GM23338 (cell line): ENCODE results near the gene FAM120A. TPM values are rescaled to one million over a fixed set of nuclear protein-coding genes. Genes with fewer than 3 reads are reported as not detected.

Experiments
- ATAC-seq: fragments of 200-7000 bp; cut with Tn5 transposase; 3 replicates; pipeline ENCODE4 v1.9.1; 2020
- DNase-seq: peaks from one replicate; pipeline ENCODE4 v3.0.0-alpha.2; 2015; ENCODE audit warnings: low spot score
- H2AFZ ChIP-seq: fragments of 200-600 bp; sonication (generic); 2 replicates; pipeline ENCODE4 v1.8.0; 2016; ENCODE audit warnings: antibody characterized with exemption, mild to moderate bottlenecking, moderate library complexity
- H3F3A ChIP-seq: fragments of 200-600 bp; sonication (generic); replicated peaks from 2 replicates; pipeline ENCODE4 v1.8.0; 2017; ENCODE audit warnings: antibody characterized with exemption, mixed run types, low read depth
- H3K27ac ChIP-seq: fragments of 200-600 bp; sonication (generic); 2 replicates; pipeline ENCODE4 v1.6.1; 2016; ENCODE audit warnings: low read depth
- H3K27me3 ChIP-seq: fragments of 200-600 bp; sonication (generic); 2 replicates; pipeline ENCODE4 v1.8.0; 2016; ENCODE audit warnings: mild to moderate bottlenecking, mixed run types, moderate library complexity; ENCODE audit not compliant: insufficient read depth
- H3K36me3 ChIP-seq: fragments of 200-600 bp; sonication (generic); 2 replicates; pipeline ENCODE4 v1.8.0; 2016; ENCODE audit warnings: mild to moderate bottlenecking; ENCODE audit not compliant: insufficient read depth
- H3K4me1 ChIP-seq: fragments of 200-600 bp; sonication (generic); 2 replicates; pipeline ENCODE4 v1.8.0; 2016; ENCODE audit warnings: mild to moderate bottlenecking, moderate library complexity; ENCODE audit not compliant: insufficient read depth
- H3K4me2 ChIP-seq: fragments of 200-600 bp; sonication (generic); 2 replicates; pipeline ENCODE4 v1.7.1; 2017; ENCODE audit warnings: mixed run types
- H3K4me3 ChIP-seq: fragments of 200-600 bp; sonication (generic); 2 replicates; pipeline ENCODE4 v1.6.1; 2016; ENCODE audit warnings: mixed run types
- H3K79me2 ChIP-seq: fragments of 200-600 bp; sonication (generic); replicated peaks from 2 replicates; pipeline ENCODE4 v1.8.0; 2017; ENCODE audit warnings: mild to moderate bottlenecking; ENCODE audit not compliant: insufficient read depth
- H3K9me2 ChIP-seq: fragments of 200-600 bp; sonication (generic); 2 replicates; pipeline ENCODE4 v1.8.0; 2017; ENCODE audit not compliant: insufficient read depth
- H4K20me1 ChIP-seq: fragments of 200-600 bp; sonication (generic); replicated peaks from 2 replicates; pipeline ENCODE4 v1.8.0; 2017; ENCODE audit warnings: mild to moderate bottlenecking; ENCODE audit not compliant: insufficient read depth
- H3K27ac Mint-ChIP-seq: 2 replicates; pipeline ENCODE4 v1.8.0; 2020; ENCODE audit warnings: inconsistent platforms, mild to moderate bottlenecking, moderate library complexity, mixed read lengths
- H3K27me3 Mint-ChIP-seq: 3 replicates; pipeline ENCODE4 v1.8.0; 2022; ENCODE audit warnings: low read depth, mild to moderate bottlenecking, moderate library complexity, mixed read lengths, inconsistent platforms; ENCODE audit not compliant: insufficient read depth, poor library complexity
- H3K36me3 Mint-ChIP-seq: 3 replicates; pipeline ENCODE4 v1.8.0; 2021; ENCODE audit warnings: low read depth, mild to moderate bottlenecking, inconsistent platforms, moderate library complexity, mixed read lengths
- H3K4me1 Mint-ChIP-seq: 3 replicates; pipeline ENCODE4 v1.8.0; 2020; ENCODE audit warnings: mild to moderate bottlenecking, inconsistent platforms, mixed read lengths
- H3K4me3 Mint-ChIP-seq: 3 replicates; pipeline ENCODE4 v1.8.0; 2021; ENCODE audit warnings: moderate library complexity, mild to moderate bottlenecking, inconsistent platforms, mixed read lengths
- H3K9me3 Mint-ChIP-seq: 3 replicates; pipeline ENCODE4 v1.8.0; 2020; ENCODE audit warnings: moderate library complexity, mild to moderate bottlenecking, inconsistent platforms, mixed read lengths
- CREB1 ChIP-seq: fragments of 250-450 bp; sonication (Bioruptor Pico); IDR thresholded peaks from 2 replicates; pipeline ENCODE4 v1.5.0; 2020; ENCODE audit warnings: low read depth, mild to moderate bottlenecking, moderate library complexity
- EZH2 ChIP-seq: fragments of 200-600 bp; sonication (generic); IDR thresholded peaks from one replicate; pipeline ENCODE4 v1.8.0; 2017; ENCODE audit warnings: antibody characterized with exemption, mild to moderate bottlenecking, low read depth; ENCODE audit not compliant: unreplicated experiment
- EZH2phosphoT487 ChIP-seq: fragments of 200-600 bp; sonication (generic); IDR thresholded peaks from one replicate; pipeline ENCODE4 v1.8.1; 2018; ENCODE audit warnings: antibody characterized with exemption; ENCODE audit not compliant: unreplicated experiment
- JUNB ChIP-seq: IDR thresholded peaks from one replicate; pipeline ENCODE4 v1.6.1; 2016; ENCODE audit warnings: antibody characterized with exemption; ENCODE audit not compliant: unreplicated experiment
- NANOG ChIP-seq: IDR thresholded peaks from 2 replicates; pipeline ENCODE4 v1.6.1; 2016; ENCODE audit warnings: antibody characterized with exemption, borderline replicate concordance
- POLR2AphosphoS5 ChIP-seq: IDR thresholded peaks from 2 replicates; pipeline ENCODE4 v1.6.1; 2016; ENCODE audit warnings: antibody characterized with exemption, low read depth
- ZNF114 ChIP-seq: fragments of 250-450 bp; sonication (Bioruptor Pico); IDR thresholded peaks from 2 replicates; pipeline ENCODE4 v1.5.0; 2020; ENCODE audit warnings: mild to moderate bottlenecking, moderate library complexity
- ZNF331 ChIP-seq: fragments of 250-450 bp; sonication (Bioruptor Pico); IDR thresholded peaks from 2 replicates; pipeline ENCODE4 v1.5.0; 2020; ENCODE audit warnings: low read depth, mild to moderate bottlenecking, moderate library complexity
- polyA plus RNA-seq: library from polyadenylated mRNA; unstranded; fragments of >200 nt; fragmentation: Nextera tagmentation; extraction: Ambion mirVana; gene quantifications from 2 replicates; pipeline ENCODE4 v1.2.1, GENCODE V29; 2016
- total RNA-seq: library from RNA; depleted of rRNA; stranded (reverse); fragments of >200 nt; shearing (Covaris generic); gene quantifications from 2 replicates; pipeline ENCODE4 v1.2.3, GENCODE V29; 2014
- TF ChIP-seq, protein P1 (sequence below), 2 experiments: fragments of 200-600 bp in 1 of 2; sonication (generic) in 1 of 2; conservative IDR thresholded peaks; 2 replicates each; pipeline versions ENCODE4 v1.5.1 to v1.6.1; 2016 to 2017; ENCODE audit warnings: antibody characterized with exemption in 2 of 2, low read depth in 2 of 2, mild to moderate bottlenecking in 2 of 2, moderate library complexity in 1 of 2
- TF ChIP-seq, protein P2 (sequence below): fragments of 250-450 bp; sonication (Bioruptor Pico); IDR thresholded peaks from 2 replicates; pipeline ENCODE4 v1.5.0; 2020; ENCODE audit warnings: mild to moderate bottlenecking, moderate library complexity
- TF ChIP-seq, protein P3 (sequence below): IDR thresholded peaks from 2 replicates; pipeline ENCODE4 v1.6.1; 2016; ENCODE audit warnings: antibody characterized with exemption
- TF ChIP-seq, protein P4 (sequence below): IDR thresholded peaks from one replicate; pipeline ENCODE4 v1.6.1; 2018; ENCODE audit warnings: antibody characterized with exemption; ENCODE audit not compliant: unreplicated experiment

The FAM120A gene
- total and polyA plus RNA-seq, 2 experiments from 2014 or later, result 28.2 to 52.5 TPM

DNA sequence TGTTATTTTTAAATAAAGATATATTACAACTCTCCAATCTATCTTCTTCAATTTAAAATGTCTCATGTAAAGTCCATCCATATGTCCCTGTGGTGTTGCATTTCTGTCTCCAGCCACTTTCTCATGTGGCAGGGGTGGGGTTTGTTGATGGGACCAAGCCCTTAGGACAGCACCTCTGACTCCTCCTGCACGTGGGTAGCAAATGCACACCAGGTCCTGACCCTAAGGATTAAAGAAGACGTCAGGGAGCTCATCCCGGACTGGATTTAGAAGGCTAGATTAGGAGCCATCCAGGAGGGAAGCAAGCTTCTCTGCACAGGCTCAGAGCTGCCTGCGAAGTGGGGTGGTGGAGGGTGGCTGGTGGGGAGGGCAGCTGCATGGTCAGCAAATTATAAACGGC, 40.8 kb downstream of the FAM120A start:
- no peak overlapping the region for H3K27ac ChIP-seq
- Mint-ChIP-seq H3K9me3 (no peaks in the 10 kb centered on the region), H3K36me3 (peaks cover 49% of the 10 kb centered on the region), H3K4me1 (peaks cover 4% of the 10 kb centered on the region), H3K4me3 (no peak overlapping the region), H3K27ac (no peak overlapping the region; the same call in 1 of the 2 replicates), H3K27me3 (no peaks in the 10 kb centered on the region)
- H3K79me2 ChIP-seq, result peaks cover 58% of the 10 kb centered on the region
- no peak for TF ChIP-seq NANOG
- TF ChIP-seq EZH2, result no peak
- TF ChIP-seq ZNF114 (CRISPR knock-in tag), result no peak
- TF ChIP-seq POLR2AphosphoS5, result no peak
- TF ChIP-seq, protein P1, sequence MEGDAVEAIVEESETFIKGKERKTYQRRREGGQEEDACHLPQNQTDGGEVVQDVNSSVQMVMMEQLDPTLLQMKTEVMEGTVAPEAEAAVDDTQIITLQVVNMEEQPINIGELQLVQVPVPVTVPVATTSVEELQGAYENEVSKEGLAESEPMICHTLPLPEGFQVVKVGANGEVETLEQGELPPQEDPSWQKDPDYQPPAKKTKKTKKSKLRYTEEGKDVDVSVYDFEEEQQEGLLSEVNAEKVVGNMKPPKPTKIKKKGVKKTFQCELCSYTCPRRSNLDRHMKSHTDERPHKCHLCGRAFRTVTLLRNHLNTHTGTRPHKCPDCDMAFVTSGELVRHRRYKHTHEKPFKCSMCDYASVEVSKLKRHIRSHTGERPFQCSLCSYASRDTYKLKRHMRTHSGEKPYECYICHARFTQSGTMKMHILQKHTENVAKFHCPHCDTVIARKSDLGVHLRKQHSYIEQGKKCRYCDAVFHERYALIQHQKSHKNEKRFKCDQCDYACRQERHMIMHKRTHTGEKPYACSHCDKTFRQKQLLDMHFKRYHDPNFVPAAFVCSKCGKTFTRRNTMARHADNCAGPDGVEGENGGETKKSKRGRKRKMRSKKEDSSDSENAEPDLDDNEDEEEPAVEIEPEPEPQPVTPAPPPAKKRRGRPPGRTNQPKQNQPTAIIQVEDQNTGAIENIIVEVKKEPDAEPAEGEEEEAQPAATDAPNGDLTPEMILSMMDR (conservative IDR thresholded peaks at IDR 0.05; ENCODE audit: low read depth in 2 of 2), result no peak
- TF ChIP-seq CREB1 (CRISPR knock-in tag), result no peak
- TF ChIP-seq JUNB, result no peak
- no peak for TF ChIP-seq EZH2phosphoT487
- TF ChIP-seq, protein P2, sequence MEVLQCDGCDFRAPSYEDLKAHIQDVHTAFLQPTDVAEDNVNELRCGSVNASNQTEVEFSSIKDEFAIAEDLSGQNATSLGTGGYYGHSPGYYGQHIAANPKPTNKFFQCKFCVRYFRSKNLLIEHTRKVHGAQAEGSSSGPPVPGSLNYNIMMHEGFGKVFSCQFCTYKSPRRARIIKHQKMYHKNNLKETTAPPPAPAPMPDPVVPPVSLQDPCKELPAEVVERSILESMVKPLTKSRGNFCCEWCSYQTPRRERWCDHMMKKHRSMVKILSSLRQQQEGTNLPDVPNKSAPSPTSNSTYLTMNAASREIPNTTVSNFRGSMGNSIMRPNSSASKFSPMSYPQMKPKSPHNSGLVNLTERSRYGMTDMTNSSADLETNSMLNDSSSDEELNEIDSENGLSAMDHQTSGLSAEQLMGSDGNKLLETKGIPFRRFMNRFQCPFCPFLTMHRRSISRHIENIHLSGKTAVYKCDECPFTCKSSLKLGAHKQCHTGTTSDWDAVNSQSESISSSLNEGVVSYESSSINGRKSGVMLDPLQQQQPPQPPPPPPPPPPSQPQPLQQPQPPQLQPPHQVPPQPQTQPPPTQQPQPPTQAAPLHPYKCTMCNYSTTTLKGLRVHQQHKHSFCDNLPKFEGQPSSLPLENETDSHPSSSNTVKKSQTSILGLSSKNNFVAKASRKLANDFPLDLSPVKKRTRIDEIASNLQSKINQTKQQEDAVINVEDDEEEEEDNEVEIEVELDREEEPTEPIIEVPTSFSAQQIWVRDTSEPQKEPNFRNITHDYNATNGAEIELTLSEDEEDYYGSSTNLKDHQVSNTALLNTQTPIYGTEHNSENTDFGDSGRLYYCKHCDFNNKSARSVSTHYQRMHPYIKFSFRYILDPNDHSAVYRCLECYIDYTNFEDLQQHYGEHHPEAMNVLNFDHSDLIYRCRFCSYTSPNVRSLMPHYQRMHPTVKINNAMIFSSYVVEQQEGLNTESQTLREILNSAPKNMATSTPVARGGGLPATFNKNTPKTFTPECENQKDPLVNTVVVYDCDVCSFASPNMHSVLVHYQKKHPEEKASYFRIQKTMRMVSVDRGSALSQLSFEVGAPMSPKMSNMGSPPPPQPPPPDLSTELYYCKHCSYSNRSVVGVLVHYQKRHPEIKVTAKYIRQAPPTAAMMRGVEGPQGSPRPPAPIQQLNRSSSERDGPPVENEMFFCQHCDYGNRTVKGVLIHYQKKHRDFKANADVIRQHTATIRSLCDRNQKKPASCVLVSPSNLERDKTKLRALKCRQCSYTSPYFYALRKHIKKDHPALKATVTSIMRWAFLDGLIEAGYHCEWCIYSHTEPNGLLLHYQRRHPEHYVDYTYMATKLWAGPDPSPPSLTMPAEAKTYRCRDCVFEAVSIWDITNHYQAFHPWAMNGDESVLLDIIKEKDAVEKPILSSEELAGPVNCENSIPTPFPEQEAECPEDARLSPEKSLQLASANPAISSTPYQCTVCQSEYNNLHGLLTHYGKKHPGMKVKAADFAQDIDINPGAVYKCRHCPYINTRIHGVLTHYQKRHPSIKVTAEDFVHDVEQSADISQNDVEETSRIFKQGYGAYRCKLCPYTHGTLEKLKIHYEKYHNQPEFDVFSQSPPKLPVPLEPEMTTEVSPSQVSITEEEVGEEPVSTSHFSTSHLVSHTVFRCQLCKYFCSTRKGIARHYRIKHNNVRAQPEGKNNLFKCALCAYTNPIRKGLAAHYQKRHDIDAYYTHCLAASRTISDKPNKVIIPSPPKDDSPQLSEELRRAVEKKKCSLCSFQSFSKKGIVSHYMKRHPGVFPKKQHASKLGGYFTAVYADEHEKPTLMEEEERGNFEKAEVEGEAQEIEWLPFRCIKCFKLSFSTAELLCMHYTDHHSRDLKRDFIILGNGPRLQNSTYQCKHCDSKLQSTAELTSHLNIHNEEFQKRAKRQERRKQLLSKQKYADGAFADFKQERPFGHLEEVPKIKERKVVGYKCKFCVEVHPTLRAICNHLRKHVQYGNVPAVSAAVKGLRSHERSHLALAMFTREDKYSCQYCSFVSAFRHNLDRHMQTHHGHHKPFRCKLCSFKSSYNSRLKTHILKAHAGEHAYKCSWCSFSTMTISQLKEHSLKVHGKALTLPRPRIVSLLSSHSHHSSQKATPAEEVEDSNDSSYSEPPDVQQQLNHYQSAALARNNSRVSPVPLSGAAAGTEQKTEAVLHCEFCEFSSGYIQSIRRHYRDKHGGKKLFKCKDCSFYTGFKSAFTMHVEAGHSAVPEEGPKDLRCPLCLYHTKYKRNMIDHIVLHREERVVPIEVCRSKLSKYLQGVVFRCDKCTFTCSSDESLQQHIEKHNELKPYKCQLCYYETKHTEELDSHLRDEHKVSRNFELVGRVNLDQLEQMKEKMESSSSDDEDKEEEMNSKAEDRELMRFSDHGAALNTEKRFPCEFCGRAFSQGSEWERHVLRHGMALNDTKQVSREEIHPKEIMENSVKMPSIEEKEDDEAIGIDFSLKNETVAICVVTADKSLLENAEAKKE (CRISPR knock-in tag), result no peak
- no peak for TF ChIP-seq ZNF331
- TF ChIP-seq, protein P3, sequence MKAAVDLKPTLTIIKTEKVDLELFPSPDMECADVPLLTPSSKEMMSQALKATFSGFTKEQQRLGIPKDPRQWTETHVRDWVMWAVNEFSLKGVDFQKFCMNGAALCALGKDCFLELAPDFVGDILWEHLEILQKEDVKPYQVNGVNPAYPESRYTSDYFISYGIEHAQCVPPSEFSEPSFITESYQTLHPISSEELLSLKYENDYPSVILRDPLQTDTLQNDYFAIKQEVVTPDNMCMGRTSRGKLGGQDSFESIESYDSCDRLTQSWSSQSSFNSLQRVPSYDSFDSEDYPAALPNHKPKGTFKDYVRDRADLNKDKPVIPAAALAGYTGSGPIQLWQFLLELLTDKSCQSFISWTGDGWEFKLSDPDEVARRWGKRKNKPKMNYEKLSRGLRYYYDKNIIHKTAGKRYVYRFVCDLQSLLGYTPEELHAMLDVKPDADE, result no peak
- TF ChIP-seq, protein P4, sequence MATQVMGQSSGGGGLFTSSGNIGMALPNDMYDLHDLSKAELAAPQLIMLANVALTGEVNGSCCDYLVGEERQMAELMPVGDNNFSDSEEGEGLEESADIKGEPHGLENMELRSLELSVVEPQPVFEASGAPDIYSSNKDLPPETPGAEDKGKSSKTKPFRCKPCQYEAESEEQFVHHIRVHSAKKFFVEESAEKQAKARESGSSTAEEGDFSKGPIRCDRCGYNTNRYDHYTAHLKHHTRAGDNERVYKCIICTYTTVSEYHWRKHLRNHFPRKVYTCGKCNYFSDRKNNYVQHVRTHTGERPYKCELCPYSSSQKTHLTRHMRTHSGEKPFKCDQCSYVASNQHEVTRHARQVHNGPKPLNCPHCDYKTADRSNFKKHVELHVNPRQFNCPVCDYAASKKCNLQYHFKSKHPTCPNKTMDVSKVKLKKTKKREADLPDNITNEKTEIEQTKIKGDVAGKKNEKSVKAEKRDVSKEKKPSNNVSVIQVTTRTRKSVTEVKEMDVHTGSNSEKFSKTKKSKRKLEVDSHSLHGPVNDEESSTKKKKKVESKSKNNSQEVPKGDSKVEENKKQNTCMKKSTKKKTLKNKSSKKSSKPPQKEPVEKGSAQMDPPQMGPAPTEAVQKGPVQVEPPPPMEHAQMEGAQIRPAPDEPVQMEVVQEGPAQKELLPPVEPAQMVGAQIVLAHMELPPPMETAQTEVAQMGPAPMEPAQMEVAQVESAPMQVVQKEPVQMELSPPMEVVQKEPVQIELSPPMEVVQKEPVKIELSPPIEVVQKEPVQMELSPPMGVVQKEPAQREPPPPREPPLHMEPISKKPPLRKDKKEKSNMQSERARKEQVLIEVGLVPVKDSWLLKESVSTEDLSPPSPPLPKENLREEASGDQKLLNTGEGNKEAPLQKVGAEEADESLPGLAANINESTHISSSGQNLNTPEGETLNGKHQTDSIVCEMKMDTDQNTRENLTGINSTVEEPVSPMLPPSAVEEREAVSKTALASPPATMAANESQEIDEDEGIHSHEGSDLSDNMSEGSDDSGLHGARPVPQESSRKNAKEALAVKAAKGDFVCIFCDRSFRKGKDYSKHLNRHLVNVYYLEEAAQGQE, result no peak
- H4K20me1 ChIP-seq, result peaks cover 28% of the 10 kb centered on the region
- H3K27me3 ChIP-seq, result no peaks in the 10 kb centered on the region
- no peaks in the 10 kb centered on the region for H3F3A ChIP-seq
- H3K4me1 ChIP-seq, result no peaks in the 10 kb centered on the region
- H3K4me2 ChIP-seq, result no peak overlapping the region
- no peaks in the 10 kb centered on the region for H3K9me2 ChIP-seq
- ATAC-seq (no peak), DNase-seq (no peak)
- peaks cover 13% of the 10 kb centered on the region for H3K36me3 ChIP-seq
- no peak overlapping the region for H2AFZ ChIP-seq
- no peak overlapping the region for H3K4me3 ChIP-seq
